ENCODE measurements around the gene NOS1. TPM values are rescaled to one million over a fixed set of nuclear protein-coding genes. Genes with fewer than 3 reads are reported as not detected.

NOS1 gene
- total RNA-seq, 1 experiment from 2014 or later, result not detected

GRCh38 chr12:117361905-117362304 lies 479 bp upstream of the NOS1 start:
- Mint-ChIP-seq H3K27ac (ENCODE audit: low read depth, unreplicated experiment) (no peak overlapping the region), H3K9me3 (ENCODE audit: unreplicated experiment) (no peaks in the 10 kb centered on the region), H3K36me3 (ENCODE audit: insufficient read depth, unreplicated experiment) (no peaks in the 10 kb centered on the region), H3K4me3 (ENCODE audit: unreplicated experiment) (no peak overlapping the region), H3K4me1 (ENCODE audit: insufficient read depth, unreplicated experiment) (peaks cover 7% of the 10 kb centered on the region), H3K27me3 (ENCODE audit: insufficient read depth, unreplicated experiment) (peaks cover 38% of the 10 kb centered on the region)
- ChIA-PET CTCF (interaction anchor here (0.5 to 2.3 kb wide), 3 partner anchors 126 to 544 kb away, joined by 3 to 21 read pairs (median 3); no protein-coding TSS in a partner anchor), POLR2A (no interaction called here)
- intact Hi-C loops (cut with micrococcal nuclease), result no loop called here
- TF ChIP-seq CTCF (IDR thresholded peaks at IDR 0.05; ENCODE audit: unreplicated experiment), result no peak
- no peak for DNase-seq (ENCODE audit: unreplicated experiment)
- no TSS peak for BruUV-seq (replicated peaks)

- H3K27me3 Mint-ChIP-seq (ENCODE audit: insufficient read depth, unreplicated experiment), result peaks cover 38% of the 10 kb centered on the region
- no peak overlapping the region for H3K27ac Mint-ChIP-seq (ENCODE audit: low read depth, unreplicated experiment)
- ChIA-PET POLR2A (no interaction called here), CTCF (interaction anchor here (0.6 to 3.5 kb wide), 4 partner anchors 9 to 477 kb away, joined by 3 to 12 read pairs (median 4); no protein-coding TSS in a partner anchor)
- TF ChIP-seq CTCF (IDR thresholded peaks at IDR 0.05; ENCODE audit: unreplicated experiment), result no peak
- intact Hi-C loops (cut with micrococcal nuclease), result no loop called here
- DNase-seq (ENCODE audit: unreplicated experiment), result no peak
- BruUV-seq (replicated peaks), result no TSS peak
- H3K4me1 Mint-ChIP-seq (ENCODE audit: insufficient read depth, unreplicated experiment), result peaks cover 7% of the 10 kb centered on the region
- H3K4me3 Mint-ChIP-seq (ENCODE audit: unreplicated experiment), result no peak overlapping the region
- no peaks in the 10 kb centered on the region for H3K9me3 Mint-ChIP-seq (ENCODE audit: unreplicated experiment)
- H3K36me3 Mint-ChIP-seq (ENCODE audit: insufficient read depth, unreplicated experiment), result no peaks in the 10 kb centered on the region
These were observed 677 bp downstream of the NOS1 start for GRCh38 chr12:117360551-117361346.

GRCh38 chr12:117360222-117360550 lies 1.2 kb downstream of the NOS1 start:
- no TSS peak for BruUV-seq (replicated peaks)
- CTCF ChIA-PET, result interaction anchor here (0.5 to 3.5 kb wide), 4 partner anchors 9 to 477 kb away, joined by 3 to 12 read pairs (median 4); no protein-coding TSS in a partner anchor
- POLR2A ChIA-PET, result no interaction called here

More at GRCh38 chr12:117360222-117360550, 1.2 kb downstream of the NOS1 start:
- peaks cover 38% of the 10 kb centered on the region for H3K27me3 Mint-ChIP-seq (ENCODE audit: insufficient read depth, unreplicated experiment)
- H3K36me3 Mint-ChIP-seq (ENCODE audit: insufficient read depth, unreplicated experiment), result no peaks in the 10 kb centered on the region
- H3K4me1 Mint-ChIP-seq (ENCODE audit: insufficient read depth, unreplicated experiment), result peaks cover 7% of the 10 kb centered on the region
- intact Hi-C loops (cut with micrococcal nuclease), result no loop called here
- TF ChIP-seq CTCF (IDR thresholded peaks at IDR 0.05; ENCODE audit: unreplicated experiment), result no peak
- H3K4me3 Mint-ChIP-seq (ENCODE audit: unreplicated experiment), result no peak overlapping the region
- H3K9me3 Mint-ChIP-seq (ENCODE audit: unreplicated experiment), result no peaks in the 10 kb centered on the region
- no peak overlapping the region for H3K27ac Mint-ChIP-seq (ENCODE audit: low read depth, unreplicated experiment)
- DNase-seq (ENCODE audit: unreplicated experiment), result no peak
